Raji (cell line): ENCODE data around the gene RND1.
A peak's percentile ranks its signal among the peaks of the same experiment; 100 is the strongest.

ENCODE experiments used
- POLR2A ChIP-seq: IDR thresholded peaks from 2 replicates; pipeline ENCODE4 v1.6.1; 2011; ENCODE audit warnings: low read depth, low read length, control low read depth; ENCODE audit not compliant: insufficient read depth

The RND1 gene

DNA sequence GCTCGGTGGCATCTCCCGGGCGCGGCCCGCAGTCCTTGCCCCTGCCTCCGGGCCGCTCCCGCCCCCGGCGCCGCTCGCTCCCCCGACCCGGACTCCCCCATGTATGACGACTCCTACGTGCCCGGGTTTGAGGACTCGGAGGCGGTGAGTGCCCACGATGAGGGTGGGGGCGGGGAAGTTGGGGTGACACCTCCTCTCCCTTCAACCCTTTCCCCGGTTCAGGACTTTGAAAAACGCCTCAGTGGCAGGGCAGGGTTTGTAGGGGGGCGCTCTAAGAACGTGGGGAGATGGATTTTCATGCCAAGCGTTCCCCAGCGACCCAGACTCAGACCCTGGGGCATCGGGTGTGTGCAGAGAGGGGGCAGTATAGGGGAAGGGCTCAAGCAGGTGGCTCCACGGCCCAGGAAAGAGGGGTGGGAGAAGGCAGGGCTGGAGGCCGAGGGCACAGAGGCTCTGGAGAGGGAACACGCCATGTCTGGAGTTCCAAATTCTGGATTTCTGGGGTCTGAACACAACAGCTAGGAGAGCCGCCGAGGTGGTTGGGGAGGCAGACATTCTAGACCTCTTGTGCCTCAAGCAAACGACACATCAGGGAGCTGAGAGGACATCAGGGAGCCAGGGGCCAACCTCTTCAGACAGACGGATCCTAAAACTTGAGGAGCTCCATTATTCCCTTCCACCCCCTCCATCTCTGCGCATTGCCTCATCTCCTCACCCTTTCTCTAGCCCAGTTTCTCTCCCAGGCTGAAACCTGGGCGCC is 46.7 kb downstream of the RND1 start:
- TF ChIP-seq POLR2A = no peak

DNA sequence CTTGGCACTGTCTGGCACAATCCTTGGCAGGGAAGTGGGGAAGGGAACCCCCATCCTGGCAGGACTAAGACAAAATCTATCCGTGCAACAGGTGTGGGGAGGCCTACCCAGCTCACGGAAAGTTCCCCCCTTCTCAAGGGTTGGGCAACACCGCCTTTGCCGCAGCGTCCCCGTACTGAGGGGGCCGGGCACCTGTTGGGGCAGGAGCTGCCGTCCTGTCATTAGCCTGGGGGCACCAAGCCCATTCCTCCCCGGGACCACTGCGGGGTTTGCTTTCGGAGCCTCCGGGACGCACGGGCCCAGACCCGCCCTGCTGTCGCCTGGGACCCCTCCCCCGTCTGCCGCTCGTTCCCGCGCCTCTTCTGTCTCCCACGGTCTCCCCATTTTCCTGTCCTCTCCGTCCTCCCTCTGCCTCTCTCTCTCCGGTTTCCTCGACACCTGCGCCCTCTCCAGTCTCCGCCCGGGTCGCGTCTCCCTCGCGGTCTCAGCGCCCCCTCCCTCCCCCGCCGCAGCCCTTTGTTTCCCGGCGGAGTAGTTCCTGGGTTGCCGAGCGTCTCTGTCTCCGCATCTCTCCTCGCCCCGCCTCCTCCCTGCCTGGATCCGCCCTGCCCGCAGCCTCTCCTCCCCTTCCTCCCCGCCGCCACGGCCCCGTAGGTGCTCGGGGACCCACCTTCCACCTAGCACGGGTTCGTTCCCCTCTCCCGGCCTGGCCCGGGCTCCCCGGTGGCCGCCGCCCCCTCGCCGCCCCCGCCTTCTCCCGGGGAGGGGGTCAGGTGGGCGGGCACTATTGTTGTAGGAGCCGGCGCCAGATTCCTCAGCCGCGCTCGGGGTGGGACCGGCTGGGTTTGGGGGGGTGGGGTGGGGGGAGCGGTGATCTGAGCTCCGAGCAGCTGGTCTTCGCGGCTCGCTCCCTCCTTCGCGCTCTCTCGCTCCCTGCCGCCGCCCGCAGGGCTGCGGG is 47.5 kb downstream of the RND1 start, which contains the start of gene CACNB3:
Gene CACNB3, plus strand, starts transcription at position 624 of the 958 bp plus-strand sequence. CDS start 434 bp downstream, outside the sequence.
- TF ChIP-seq POLR2A = no peak

DNA sequence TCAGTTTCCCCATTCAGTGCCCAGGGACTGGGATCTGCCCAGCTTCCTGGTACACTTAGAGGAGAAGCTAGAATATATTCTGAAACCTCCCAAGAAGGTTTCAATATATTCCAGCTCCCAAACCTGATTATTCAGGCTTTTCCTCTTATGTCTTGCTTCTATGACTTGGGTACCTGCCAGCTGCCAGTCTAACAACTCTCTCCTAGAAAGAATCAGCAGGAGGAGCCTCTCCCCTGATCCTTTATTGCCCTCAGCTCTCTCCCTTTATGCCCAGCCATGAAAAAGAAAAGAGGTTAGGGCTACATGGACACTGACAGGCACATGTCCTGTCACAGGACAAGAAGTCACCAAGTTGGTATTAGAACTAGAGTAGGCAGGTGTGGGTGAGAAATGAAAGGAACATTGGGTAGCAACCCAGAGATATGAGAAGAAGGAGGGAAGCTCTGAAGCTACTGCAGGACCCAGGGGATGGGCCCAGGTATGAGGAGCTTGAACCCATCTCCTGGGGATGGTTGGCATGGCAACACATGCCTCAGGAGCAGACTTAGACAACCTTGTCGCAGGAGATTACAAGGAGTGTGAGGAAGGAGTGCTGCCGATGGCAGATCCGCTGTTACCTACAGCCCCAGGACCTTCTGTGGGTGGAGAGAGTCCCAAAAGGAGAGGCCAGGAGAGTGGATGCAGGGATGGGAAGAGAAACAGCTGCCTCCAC is 49.4 kb downstream of the RND1 start:
- no peak for TF ChIP-seq POLR2A

DNA sequence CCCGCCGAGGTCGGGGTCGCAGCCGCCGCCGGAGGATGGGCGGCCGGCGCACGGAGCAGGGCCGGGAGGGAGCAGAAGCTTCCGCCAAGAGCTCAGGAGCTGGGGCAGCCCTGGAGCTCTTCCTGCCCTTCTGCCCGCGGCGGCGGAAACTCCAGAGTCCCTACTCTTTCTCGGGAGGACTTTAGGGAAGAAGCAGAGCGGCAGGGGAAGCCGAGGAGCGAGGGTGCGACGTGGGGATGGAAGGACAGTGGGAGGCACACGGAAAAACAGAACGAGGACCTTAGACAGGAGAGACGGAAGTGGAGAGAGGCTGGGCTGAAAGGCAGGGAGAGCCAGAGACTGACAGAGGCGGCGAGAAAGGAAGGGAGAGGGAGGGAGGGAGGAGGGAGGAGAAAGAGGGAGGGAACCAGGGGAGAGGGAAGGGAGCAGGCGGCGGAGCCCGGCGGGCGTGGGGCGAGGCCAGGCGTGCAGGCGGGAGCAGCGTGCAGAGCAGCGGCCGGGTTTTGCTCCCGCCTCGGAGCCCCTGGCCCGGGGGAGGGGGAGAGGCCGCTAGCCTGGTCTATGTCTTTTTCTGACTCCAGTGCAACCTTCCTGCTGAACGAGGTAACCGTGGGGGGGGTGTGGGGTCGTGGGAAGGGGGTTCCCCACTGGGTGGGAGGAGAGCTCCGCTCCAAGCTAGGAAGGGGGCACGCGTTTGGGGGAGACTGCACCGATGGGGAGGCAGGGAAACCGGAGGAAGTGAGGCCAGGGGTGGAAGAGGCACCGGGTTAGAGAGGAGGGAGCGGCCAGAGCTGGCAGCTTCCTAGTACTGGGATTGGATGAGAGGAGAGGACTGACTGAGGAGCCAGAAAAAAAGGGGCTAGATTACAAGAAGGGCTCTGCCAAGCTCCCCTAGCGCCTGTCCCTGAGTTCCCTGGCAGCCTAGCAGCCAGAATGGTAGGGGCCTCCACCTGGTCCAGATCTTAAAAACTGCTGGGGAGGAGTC is 50.3 kb downstream of the RND1 start:
- TF ChIP-seq POLR2A = no peak

DNA sequence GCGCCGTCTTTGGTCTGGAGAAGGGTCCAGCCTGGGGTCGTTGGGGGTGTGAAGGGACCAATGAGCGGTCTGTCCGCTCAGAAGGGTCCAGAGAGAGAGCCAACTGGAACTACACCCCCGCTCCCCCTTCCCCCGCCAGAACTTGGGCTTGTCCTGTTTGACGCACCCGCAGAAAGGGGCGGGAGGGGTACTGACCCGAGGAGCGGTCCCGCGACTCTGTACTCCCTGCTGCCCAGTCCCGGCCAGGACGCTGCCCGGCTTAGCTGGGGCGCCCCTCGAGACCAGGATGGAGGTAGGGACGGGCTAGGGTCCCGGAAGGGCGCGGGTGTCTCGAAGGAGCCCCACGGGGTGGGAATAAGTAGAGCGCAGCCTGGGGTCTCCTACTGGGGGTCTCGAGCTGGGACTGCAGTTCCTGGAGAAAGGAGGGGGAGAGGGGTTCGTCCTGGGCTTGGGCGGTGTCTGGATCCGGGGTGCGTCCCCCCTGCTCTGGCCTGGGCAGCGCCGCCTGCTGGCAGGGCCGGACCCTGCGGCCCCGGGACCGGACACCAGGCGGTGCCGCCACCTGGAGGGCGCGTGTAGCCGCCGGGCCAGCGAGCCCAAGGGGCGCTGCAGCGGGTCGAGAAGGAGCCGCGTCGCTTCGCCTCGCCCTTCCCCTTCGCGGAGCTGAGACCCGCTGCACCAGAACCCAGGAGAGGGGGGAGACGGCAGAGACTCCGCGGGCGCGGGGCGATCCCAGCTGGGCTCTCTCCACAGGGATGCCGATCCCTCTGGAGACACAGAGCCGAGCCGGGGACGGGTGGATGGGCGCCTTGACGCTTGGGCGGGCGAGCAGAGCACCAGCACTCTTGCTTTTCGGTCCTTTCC is 51.2 kb downstream of the RND1 start:
- peak; percentile 53; the same call in 1 of the 2 replicates for TF ChIP-seq POLR2A

DNA sequence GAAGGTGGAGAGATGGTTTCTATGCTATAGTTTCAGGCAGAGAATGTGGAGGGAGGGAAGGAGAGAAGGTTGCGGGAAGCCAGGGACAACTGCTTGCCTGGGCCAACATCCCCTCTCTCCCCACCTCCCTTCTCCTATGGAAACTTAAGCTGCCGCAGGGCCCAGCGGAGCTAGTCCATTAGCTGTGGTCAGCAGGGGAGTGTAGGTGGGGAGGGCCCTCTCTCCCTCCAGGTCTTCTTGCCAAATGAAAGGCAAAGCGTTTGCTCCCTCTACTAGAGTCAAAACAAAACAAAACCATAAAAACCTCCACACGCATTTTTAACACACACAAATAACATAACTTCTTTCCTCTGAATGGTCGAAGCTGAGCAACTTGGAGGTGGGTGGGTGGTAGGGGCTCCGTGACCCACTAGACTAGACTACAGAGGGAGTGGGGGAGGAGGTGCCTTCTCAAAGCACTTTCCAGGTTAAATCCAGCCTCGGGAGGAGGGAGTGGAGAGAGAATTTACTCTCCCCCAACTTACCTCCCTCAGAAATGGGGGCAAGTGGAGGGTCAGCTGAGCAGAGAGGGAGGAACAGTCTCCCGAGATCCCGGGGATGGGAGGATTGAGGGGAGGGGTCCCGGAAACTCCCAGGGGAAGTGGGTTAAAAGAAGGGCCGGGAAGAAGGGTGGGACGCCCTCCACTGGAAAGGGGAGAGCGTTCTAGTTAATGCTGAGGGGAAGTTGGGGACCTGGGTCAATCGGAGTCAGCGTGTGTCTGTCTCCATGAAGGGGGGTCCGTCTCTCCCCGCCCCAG is 52.0 kb downstream of the RND1 start:
- TF ChIP-seq POLR2A = no peak

DNA sequence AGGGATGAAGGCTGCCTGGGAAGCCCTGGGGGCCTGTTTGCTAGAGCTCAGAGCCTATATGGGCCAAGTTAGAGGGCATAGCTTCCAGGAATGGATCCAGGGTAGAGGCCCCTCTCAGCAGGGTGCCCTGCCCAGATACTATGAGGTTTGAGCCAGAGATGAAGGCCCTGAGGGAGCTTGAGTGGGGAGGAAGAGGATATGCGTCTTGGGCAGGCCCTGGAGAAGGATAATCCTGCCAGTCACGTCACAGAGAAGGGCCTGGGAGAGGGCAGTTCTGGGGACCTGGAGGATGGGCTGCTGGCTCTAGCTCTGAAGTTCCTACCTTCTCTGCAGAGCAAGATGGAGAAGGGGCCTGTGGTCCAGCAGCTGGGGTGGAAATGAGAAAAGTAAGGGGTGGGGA is 53.3 kb downstream of the RND1 start:
- TF ChIP-seq POLR2A = no peak

DNA sequence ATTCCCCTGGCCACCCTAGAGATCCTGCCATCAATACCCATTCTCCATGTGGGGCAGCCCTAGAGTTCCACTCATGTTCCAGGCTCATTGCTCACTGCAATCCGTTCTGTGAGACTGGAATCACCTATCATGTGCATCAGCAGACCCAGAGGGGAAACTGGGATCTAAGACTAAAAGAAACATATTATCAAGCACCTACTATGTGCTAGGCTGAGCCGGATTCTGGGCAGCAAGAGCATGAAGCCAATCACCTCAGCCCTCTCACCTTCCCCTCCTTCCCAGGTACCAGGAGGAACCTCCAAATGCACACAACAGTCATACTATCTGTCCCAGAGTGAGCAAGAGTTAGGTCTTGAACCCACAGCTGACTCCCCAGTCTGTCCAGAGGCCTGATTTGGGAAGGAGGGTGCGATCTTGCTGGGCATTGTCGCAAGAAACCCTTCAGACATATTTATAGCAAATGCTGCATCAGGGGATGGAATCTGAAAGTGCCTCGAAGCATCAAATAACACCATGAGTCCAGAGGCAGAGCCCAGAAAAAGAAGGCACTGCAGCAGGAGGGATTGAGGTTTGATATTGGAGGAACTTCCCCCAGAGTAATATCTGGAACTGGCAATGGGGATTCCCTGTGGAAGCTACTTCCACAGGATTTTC is 54.1 kb downstream of the RND1 start:
- TF ChIP-seq POLR2A = no peak

DNA sequence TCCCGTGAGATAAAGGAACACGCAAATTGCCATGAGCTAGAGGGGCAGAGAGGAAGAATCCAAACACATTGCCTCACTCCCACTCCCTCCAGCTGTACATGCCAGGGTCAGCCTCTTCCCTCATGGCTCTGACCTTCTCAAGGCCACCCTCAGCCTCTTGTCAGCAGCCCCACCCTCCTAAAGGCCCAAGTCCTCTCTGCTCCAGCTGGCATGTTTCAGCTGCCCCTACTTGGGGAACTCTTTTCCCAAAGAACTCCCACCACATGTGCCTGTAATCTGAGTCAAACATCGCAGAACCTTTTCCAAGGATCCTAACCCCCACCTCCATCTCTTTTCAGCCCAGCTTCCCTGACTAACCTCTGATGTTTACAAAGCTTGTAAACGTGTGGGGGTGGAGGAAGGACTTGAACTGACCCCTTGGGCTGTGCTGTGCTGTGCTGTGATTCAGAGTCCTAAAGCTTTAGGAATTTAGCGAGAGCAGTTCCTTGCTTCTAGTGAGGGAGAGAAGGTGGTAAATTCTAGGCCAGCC is 54.7 kb downstream of the RND1 start:
- TF ChIP-seq POLR2A = no peak

DNA sequence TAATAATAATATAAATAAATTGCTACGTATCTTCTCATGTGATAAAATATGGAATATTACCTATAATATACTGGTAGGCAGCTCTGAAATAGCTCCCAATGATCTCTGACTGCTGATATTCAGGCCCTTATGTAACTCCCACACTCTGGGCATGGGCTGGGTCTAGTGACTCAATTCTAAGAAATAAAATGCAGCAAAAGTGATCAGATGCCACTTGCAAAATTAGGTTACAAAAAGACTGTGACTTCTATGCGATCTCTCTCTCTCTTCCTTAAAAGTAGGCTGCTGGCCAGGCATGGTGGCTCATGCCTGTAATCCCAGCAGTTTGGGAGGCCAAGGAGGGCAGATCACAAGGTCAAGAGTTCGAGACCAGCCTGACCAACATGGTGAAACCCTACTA is 57.7 kb downstream of the RND1 start:
- no peak for TF ChIP-seq POLR2A
